ENCODE measurements around the gene SLC52A1. TPM values are rescaled to one million over a fixed set of nuclear protein-coding genes. Genes with fewer than 3 reads are reported as not detected.

SLC52A1 gene
- 0.15 and 0.82 TPM in 2 replicates for total RNA-seq (ENCODE audit: low replicate concordance)

GRCh38 chr17:5035315-5035714 lies at the start of gene SLC52A1:
Gene SLC52A1 (minus strand): TSS chr17:5035426. CDS start chr17:5034606, 820 bp downstream.

GRCh38 chr17:5078106-5079028 lies 43.1 kb upstream of the SLC52A1 start, which contains the start of gene ZFP3:
Gene ZFP3 (plus strand): TSS chr17:5078467. CDS start chr17:5091505, 13,038 bp downstream.

GRCh38 chr17:4997302-4998026 lies 37.8 kb downstream of the SLC52A1 start, which contains the start of the genes INCA1 and KIF1C:
Gene INCA1 (minus strand): TSS chr17:4997522. CDS start chr17:4994437, 3,085 bp downstream.
Gene KIF1C (plus strand): TSS chr17:4997950. CDS start chr17:5000247, 2,297 bp downstream.

GRCh38 chr17:4986951-4987766 lies 48.1 kb downstream of the SLC52A1 start, which contains the start of gene CAMTA2:
Gene CAMTA2 (minus strand): TSS chr17:4987675. CDS start chr17:4986222, 1,453 bp downstream.

Other genes with a start within 250 kb of the SLC52A1 start
- 0.08 and 0.23 TPM in 2 replicates for gene VMO1, start 249.1 kb downstream of the SLC52A1 start, total RNA-seq (ENCODE audit: low replicate concordance)
- not detected in 2 replicates for gene GLTPD2, start 246.5 kb downstream of the SLC52A1 start, total RNA-seq (ENCODE audit: low replicate concordance)
- gene PSMB6, start 239.3 kb downstream of the SLC52A1 start, total RNA-seq (ENCODE audit: low replicate concordance): 121 and 237 TPM in 2 replicates
- 15.1 and 16.5 TPM in 2 replicates for gene PLD2, start 228.3 kb downstream of the SLC52A1 start, total RNA-seq (ENCODE audit: low replicate concordance)
- gene MINK1, start 202.1 kb downstream of the SLC52A1 start, total RNA-seq (ENCODE audit: low replicate concordance): 20.7 and 36.0 TPM in 2 replicates
- 2.1 and 7.4 TPM in 2 replicates for gene C17orf107, start 135.9 kb downstream of the SLC52A1 start, total RNA-seq (ENCODE audit: low replicate concordance)
- 0.38 and 0.47 TPM in 2 replicates for gene CHRNE, start 132.3 kb downstream of the SLC52A1 start, total RNA-seq (ENCODE audit: low replicate concordance)
- not detected in 2 replicates for gene GP1BA, start 103.1 kb downstream of the SLC52A1 start, total RNA-seq (ENCODE audit: low replicate concordance)
- gene SLC25A11, start 95.4 kb downstream of the SLC52A1 start, total RNA-seq (ENCODE audit: low replicate concordance): 51.1 and 76.2 TPM in 2 replicates
- 12.1 and 13.3 TPM in 2 replicates for gene RNF167, start 95.2 kb downstream of the SLC52A1 start, total RNA-seq (ENCODE audit: low replicate concordance)
- 665 and 1,065 TPM in 2 replicates for gene PFN1, start 86.9 kb downstream of the SLC52A1 start, total RNA-seq (ENCODE audit: low replicate concordance)
- gene ENO3, start 84.3 kb downstream of the SLC52A1 start, total RNA-seq (ENCODE audit: low replicate concordance): 2.7 and 4.9 TPM in 2 replicates
- 44.5 and 69.5 TPM in 2 replicates for gene SPAG7, start 67.6 kb downstream of the SLC52A1 start, total RNA-seq (ENCODE audit: low replicate concordance)
- 4.1 TPM in 2 replicates for gene CAMTA2, start 47.8 kb downstream of the SLC52A1 start, total RNA-seq (ENCODE audit: low replicate concordance)
- gene INCA1, start 37.9 kb downstream of the SLC52A1 start, total RNA-seq (ENCODE audit: low replicate concordance): 0.30 and 1.1 TPM in 2 replicates
- gene KIF1C, start 37.5 kb downstream of the SLC52A1 start, total RNA-seq (ENCODE audit: low replicate concordance): 67.5 and 86.1 TPM in 2 replicates
- gene ZFP3, start 43.0 kb upstream of the SLC52A1 start, total RNA-seq (ENCODE audit: low replicate concordance): 0.47 and 0.90 TPM in 2 replicates
- 4.2 and 4.7 TPM in 2 replicates for gene ZNF232, start 76.5 kb upstream of the SLC52A1 start, total RNA-seq (ENCODE audit: low replicate concordance)
- not detected in 2 replicates for gene USP6, start 80.6 kb upstream of the SLC52A1 start, total RNA-seq (ENCODE audit: low replicate concordance)
- gene ZNF594, start 156.4 kb upstream of the SLC52A1 start, total RNA-seq (ENCODE audit: low replicate concordance): 3.3 and 5.3 TPM in 2 replicates
- gene SCIMP, start 199.4 kb upstream of the SLC52A1 start, total RNA-seq (ENCODE audit: low replicate concordance): not detected in 2 replicates
- 36.6 and 44.7 TPM in 2 replicates for gene RABEP1, start 246.9 kb upstream of the SLC52A1 start, total RNA-seq (ENCODE audit: low replicate concordance)